ENCODE data around the gene NPAS3. TPM values are rescaled to one million over a fixed set of nuclear protein-coding genes. Genes with fewer than 3 reads are reported as not detected.

The NPAS3 gene
- total RNA-seq, 1 experiment from 2014 or later: 15.6 TPM

DNA sequence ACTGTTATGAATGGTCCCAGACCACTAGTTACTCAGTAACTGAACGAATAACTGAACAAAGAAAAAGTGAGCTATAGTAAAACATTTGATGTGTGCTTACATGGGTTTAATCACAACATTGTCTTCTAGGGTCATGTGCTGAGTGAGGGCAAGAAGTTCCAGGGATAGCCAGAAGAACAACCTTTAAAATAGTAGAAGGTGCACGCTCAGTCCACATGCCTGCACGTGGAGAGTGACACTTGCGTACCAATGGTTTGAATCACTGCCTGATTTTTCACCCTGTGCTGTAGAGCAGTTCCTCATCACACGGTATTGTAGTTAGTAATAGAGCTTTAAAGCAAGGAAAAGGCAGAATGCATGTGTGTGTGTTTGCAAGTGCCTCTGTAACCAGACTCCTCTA is 788.0 kb downstream of the NPAS3 start:
- ChIA-PET POLR2A (ENCODE audit: low non-redundant PET) (no interaction called here), CTCF (interaction anchor here (0.5 to 0.6 kb wide), 2 partner anchors 145 to 598 kb away, joined by 3 to 7 read pairs; no protein-coding TSS in a partner anchor)
- intact Hi-C loops (cut with micrococcal nuclease; ENCODE audit: unreplicated experiment): no loop called here
- H3K27ac ChIP-seq (ENCODE audit: low read depth, low read length, poor library complexity, severe bottlenecking): no peak overlapping the region
- no peaks in the 10 kb centered on the region for H3K9me3 ChIP-seq (ENCODE audit: low read depth, low read length, poor library complexity, severe bottlenecking)
- DNase-seq (ENCODE audit: low spot score): no peak
- no TSS peak for BruUV-seq (replicated peaks)
- H3K36me3 ChIP-seq (ENCODE audit: insufficient read depth, low read length, poor library complexity, severe bottlenecking): no peaks in the 10 kb centered on the region
- H3K4me3 ChIP-seq (ENCODE audit: low read depth, low read length, poor library complexity, severe bottlenecking): no peak overlapping the region
- no peaks in the 10 kb centered on the region for H3K4me1 ChIP-seq (ENCODE audit: insufficient read depth, low read length, poor library complexity, severe bottlenecking)
- H3K27me3 ChIP-seq (replicated peaks; ENCODE audit: insufficient read depth, low read depth, low read length, poor library complexity): no peaks in the 10 kb centered on the region
- TF ChIP-seq, protein P1, sequence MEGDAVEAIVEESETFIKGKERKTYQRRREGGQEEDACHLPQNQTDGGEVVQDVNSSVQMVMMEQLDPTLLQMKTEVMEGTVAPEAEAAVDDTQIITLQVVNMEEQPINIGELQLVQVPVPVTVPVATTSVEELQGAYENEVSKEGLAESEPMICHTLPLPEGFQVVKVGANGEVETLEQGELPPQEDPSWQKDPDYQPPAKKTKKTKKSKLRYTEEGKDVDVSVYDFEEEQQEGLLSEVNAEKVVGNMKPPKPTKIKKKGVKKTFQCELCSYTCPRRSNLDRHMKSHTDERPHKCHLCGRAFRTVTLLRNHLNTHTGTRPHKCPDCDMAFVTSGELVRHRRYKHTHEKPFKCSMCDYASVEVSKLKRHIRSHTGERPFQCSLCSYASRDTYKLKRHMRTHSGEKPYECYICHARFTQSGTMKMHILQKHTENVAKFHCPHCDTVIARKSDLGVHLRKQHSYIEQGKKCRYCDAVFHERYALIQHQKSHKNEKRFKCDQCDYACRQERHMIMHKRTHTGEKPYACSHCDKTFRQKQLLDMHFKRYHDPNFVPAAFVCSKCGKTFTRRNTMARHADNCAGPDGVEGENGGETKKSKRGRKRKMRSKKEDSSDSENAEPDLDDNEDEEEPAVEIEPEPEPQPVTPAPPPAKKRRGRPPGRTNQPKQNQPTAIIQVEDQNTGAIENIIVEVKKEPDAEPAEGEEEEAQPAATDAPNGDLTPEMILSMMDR (conservative IDR thresholded peaks at IDR 0.05; ENCODE audit: low read depth, low read length): no peak
- TF ChIP-seq EZH2 (IDR thresholded peaks at IDR 0.05; ENCODE audit: borderline replicate concordance, low read depth, low read length, poor library complexity, severe bottlenecking): no peak

DNA sequence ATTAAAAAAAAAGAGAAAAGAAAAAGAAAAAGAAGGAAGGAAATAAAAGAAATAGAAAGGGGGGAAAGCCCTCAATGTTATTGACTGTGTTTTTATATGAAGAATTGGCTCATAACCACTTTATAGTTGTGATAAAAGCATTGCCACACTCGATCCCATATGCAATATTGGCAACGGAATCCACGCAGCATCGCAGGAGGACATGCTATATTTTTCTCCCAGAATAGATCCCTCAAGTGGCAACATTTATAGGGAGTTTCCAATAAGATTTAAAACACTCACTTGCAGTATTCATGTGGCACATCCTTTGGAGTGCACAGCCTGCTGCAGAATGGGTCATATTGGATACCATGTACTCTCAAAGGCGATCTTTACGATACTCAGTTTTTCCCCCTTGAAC is 788.9 kb downstream of the NPAS3 start:
- intact Hi-C loops (cut with micrococcal nuclease; ENCODE audit: unreplicated experiment): no loop called here
- no peaks in the 10 kb centered on the region for H3K4me1 ChIP-seq (ENCODE audit: insufficient read depth, low read length, poor library complexity, severe bottlenecking)
- CTCF ChIA-PET: no interaction called here
- POLR2A ChIA-PET (ENCODE audit: low non-redundant PET): no interaction called here
- H3K4me3 ChIP-seq (ENCODE audit: low read depth, low read length, poor library complexity, severe bottlenecking): no peak overlapping the region
- no peaks in the 10 kb centered on the region for H3K9me3 ChIP-seq (ENCODE audit: low read depth, low read length, poor library complexity, severe bottlenecking)
- no peaks in the 10 kb centered on the region for H3K27me3 ChIP-seq (replicated peaks; ENCODE audit: insufficient read depth, low read depth, low read length, poor library complexity)
- no peaks in the 10 kb centered on the region for H3K36me3 ChIP-seq (ENCODE audit: insufficient read depth, low read length, poor library complexity, severe bottlenecking)
- no peak overlapping the region for H3K27ac ChIP-seq (ENCODE audit: low read depth, low read length, poor library complexity, severe bottlenecking)
- TF ChIP-seq, protein P1 (conservative IDR thresholded peaks at IDR 0.05; ENCODE audit: low read depth, low read length): no peak
- TF ChIP-seq EZH2 (IDR thresholded peaks at IDR 0.05; ENCODE audit: borderline replicate concordance, low read depth, low read length, poor library complexity, severe bottlenecking): no peak
- no peak for DNase-seq (ENCODE audit: low spot score)
- BruUV-seq (replicated peaks): no TSS peak

DNA sequence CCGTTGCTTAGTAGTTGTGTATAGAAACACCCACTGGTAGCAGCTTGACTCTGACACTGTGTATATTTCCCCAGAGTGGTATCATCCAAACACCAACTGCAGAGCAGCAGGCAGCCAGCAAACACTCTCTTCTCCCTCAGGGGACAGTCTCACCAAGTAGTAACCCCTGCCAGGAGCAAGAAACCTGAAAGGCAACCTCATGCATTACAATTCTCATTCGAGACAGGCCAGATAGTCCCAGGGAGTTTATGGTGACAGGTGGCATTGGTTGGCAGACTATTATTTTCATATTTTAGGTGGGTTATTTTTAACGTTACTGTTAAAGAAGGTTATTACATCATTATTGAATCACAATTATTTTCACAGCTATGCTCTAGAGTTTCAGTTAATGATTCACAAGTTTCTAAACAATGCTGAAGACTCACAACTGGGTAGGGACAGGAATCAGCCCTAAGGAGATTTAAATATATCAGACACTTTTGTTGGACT is 789.4 kb downstream of the NPAS3 start:
- H3K4me3 ChIP-seq (ENCODE audit: low read depth, low read length, poor library complexity, severe bottlenecking): no peak overlapping the region
- H3K4me1 ChIP-seq (ENCODE audit: insufficient read depth, low read length, poor library complexity, severe bottlenecking): no peaks in the 10 kb centered on the region
- no peaks in the 10 kb centered on the region for H3K27me3 ChIP-seq (replicated peaks; ENCODE audit: insufficient read depth, low read depth, low read length, poor library complexity)
- POLR2A ChIA-PET (ENCODE audit: low non-redundant PET): no interaction called here
- no peak for DNase-seq (ENCODE audit: low spot score)
- no peak overlapping the region for H3K27ac ChIP-seq (ENCODE audit: low read depth, low read length, poor library complexity, severe bottlenecking)
- no peaks in the 10 kb centered on the region for H3K9me3 ChIP-seq (ENCODE audit: low read depth, low read length, poor library complexity, severe bottlenecking)
- BruUV-seq (replicated peaks): no TSS peak
- CTCF ChIA-PET: no interaction called here
- no peaks in the 10 kb centered on the region for H3K36me3 ChIP-seq (ENCODE audit: insufficient read depth, low read length, poor library complexity, severe bottlenecking)
- intact Hi-C loops (cut with micrococcal nuclease; ENCODE audit: unreplicated experiment): no loop called here
- TF ChIP-seq, protein P1 (conservative IDR thresholded peaks at IDR 0.05; ENCODE audit: low read depth, low read length): no peak
- no peak for TF ChIP-seq EZH2 (IDR thresholded peaks at IDR 0.05; ENCODE audit: borderline replicate concordance, low read depth, low read length, poor library complexity, severe bottlenecking)
